Activated CD8-positive, alpha-beta T cell treated with anti-CD3 and anti-CD28 coated beads for 36 hours (primary cell): ENCODE data around the gene SLC26A1. TPM values are rescaled to one million over a fixed set of nuclear protein-coding genes. Genes with fewer than 3 reads are reported as not detected.

Source experiments
- ATAC-seq: fragments of 200-7000 bp; cut with Tn5 transposase; one replicate; pipeline ENCODE4 v1.10.0; 2021; ENCODE audit warnings: mild to moderate bottlenecking, moderate library complexity
- CTCF ChIA-PET: fragments of 350-600 bp; sonication (Branson Sonifier 250); formaldehyde crosslinking; loops from one replicate; lab custom pipeline; 2021; ENCODE audit warnings: antibody characterized with exemption; lab: Charles Lee
- POLR2A ChIA-PET: fragments of 350-600 bp; sonication (Branson Sonifier 250); formaldehyde crosslinking; loops from one replicate; lab custom pipeline; 2021; ENCODE audit warnings: antibody characterized with exemption; lab: Charles Lee
- DNase-seq: peaks from one replicate; pipeline ENCODE4 v3.0.0-alpha.2; 2020
- H3K27ac Mint-ChIP-seq: one replicate; pipeline ENCODE4 v1.8.0; 2021; ENCODE audit warnings: mild to moderate bottlenecking, mixed read lengths
- H3K27me3 Mint-ChIP-seq: one replicate; pipeline ENCODE4 v1.8.0; 2021; ENCODE audit warnings: mixed read lengths
- H3K36me3 Mint-ChIP-seq: one replicate; pipeline ENCODE4 v1.8.0; 2021; ENCODE audit warnings: low read depth, mixed read lengths
- H3K4me1 Mint-ChIP-seq: one replicate; pipeline ENCODE4 v1.8.0; 2021; ENCODE audit warnings: low read depth, mixed read lengths
- H3K4me3 Mint-ChIP-seq: one replicate; pipeline ENCODE4 v1.8.0; 2021; ENCODE audit warnings: mild to moderate bottlenecking, moderate library complexity, mixed read lengths
- H3K9me3 Mint-ChIP-seq: one replicate; pipeline ENCODE4 v1.8.0; 2021; ENCODE audit warnings: mixed read lengths
- intact Hi-C: fragments of 100-400 bp; cut with micrococcal nuclease; formaldehyde crosslinking; loops from one replicate; pipeline ENCODE4 v1.10.0; 2022
- total RNA-seq, 2 experiments: library from RNA; stranded (reverse); gene quantifications; one replicate each; pipeline ENCODE4 v1.2.3, GENCODE V29; 2021
- TF ChIP-seq, protein P1 (sequence below): fragments of 200-600 bp; IDR thresholded peaks from one replicate; pipeline ENCODE4 v1.8.0; 2022; ENCODE audit warnings: antibody characterized with exemption, mild to moderate bottlenecking

The SLC26A1 gene
- total RNA-seq, 2 experiments from 2014 or later: 0.27 TPM; not detected in 1

DNA sequence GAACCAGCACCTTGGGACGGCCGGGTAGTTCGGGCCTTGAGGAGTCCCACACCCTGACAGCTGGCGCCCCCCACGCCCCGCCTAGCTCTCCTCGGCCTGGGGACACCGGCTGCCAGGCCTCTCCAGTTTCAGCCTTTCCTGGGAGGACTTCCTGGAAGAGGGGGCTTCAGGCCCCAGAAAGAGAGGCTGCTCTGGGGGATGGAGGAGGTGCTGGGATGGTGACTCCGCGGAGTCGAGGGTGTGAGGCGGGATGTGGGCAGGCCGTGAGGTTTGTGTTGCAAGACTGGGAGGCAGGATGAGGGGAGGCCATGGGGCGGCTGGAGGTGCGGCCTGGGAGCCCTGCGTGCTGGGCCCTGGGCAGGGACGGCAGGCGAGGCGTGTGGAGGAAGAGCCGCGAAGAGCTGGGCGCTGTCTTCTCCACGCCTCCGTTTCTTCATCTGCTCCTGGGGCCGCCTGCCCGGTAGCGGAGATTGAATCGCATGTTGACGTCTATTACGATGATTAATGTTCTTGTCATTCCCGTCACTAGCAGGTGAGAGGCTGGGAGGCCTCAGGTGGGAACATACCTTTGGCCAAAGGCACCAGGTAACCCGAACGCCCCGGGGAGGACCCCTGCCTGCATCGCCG is 17.3 kb upstream of the SLC26A1 start:
- Mint-ChIP-seq H3K4me3 (peak overlapping the region; percentile 62), H3K27me3 (peaks cover 30% of the 10 kb centered on the region), H3K4me1 (peaks cover 8% of the 10 kb centered on the region), H3K36me3 (peaks cover 4% of the 10 kb centered on the region), H3K9me3 (peaks cover 2% of the 10 kb centered on the region), H3K27ac (peak overlapping the region; percentile 65)
- intact Hi-C loops: no loop called here
- POLR2A ChIA-PET: interaction anchor here (0.6 to 1.5 kb wide), 3 partner anchors 24 to 129 kb away, joined by 3 to 6 read pairs (median 3); partner anchors contain the start of genes GAK, IDUA and TMEM175
- DNase-seq (peak; percentile 89), ATAC-seq (peak; percentile 60)
- CTCF ChIA-PET: interaction anchor here (0.7 to 1.2 kb wide), 5 partner anchors 53 to 327 kb away, joined by 3 read pairs; partner anchors contain the start of genes GAK and TMEM175
- TF ChIP-seq, protein P1, sequence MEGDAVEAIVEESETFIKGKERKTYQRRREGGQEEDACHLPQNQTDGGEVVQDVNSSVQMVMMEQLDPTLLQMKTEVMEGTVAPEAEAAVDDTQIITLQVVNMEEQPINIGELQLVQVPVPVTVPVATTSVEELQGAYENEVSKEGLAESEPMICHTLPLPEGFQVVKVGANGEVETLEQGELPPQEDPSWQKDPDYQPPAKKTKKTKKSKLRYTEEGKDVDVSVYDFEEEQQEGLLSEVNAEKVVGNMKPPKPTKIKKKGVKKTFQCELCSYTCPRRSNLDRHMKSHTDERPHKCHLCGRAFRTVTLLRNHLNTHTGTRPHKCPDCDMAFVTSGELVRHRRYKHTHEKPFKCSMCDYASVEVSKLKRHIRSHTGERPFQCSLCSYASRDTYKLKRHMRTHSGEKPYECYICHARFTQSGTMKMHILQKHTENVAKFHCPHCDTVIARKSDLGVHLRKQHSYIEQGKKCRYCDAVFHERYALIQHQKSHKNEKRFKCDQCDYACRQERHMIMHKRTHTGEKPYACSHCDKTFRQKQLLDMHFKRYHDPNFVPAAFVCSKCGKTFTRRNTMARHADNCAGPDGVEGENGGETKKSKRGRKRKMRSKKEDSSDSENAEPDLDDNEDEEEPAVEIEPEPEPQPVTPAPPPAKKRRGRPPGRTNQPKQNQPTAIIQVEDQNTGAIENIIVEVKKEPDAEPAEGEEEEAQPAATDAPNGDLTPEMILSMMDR: no peak

DNA sequence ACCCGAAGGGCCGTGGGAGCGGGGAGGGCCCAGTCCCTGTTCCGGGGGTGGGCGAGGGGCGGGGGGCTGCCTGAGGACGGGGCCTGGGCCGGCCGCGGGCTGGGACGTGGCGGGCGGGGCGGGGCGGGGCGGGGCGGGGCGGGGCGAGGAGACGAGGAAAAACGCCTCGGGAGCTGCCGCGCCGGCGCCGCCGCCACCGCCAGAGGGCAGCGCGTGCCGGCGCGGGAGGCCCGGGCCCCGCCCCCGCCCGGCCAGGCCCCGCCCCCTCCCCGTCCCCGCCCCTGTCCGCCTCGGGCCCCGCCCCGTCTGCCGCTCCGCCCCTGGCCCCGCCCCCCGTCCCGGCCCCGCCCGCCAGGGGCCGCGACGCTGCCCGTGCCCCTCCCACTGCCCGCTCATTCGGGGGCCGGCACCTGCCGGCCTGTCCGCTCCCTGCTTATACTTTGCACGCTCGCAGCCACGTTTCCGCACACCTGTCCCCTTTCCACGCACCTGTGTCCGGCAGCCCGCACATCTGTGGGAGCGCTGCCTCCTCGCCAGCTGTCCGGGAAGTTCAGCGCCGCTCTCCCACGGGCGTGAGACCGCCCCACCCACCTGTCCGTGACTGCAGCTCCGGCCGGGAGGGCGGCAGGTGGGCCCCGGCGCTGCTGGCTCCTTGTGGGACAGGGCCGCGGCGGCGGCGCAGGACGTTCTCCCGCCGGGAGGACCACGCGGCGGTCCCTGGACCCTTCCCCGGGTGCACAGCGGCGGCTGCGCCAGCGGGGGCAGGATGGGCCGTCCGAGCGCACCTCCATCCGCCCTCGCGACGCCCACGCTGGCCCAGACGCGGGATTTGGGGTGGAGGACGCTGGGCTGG is 16.6 kb upstream of the SLC26A1 start:
- ChIA-PET CTCF (interaction anchor here (0.6 to 1.3 kb wide), 6 partner anchors 22 to 326 kb away, joined by 3 read pairs; partner anchors contain the start of genes GAK and TMEM175), POLR2A (interaction anchor here (0.8 to 1.5 kb wide), 2 partner anchors 23 to 228 kb away, joined by 4 to 6 read pairs; partner anchors contain the start of gene IDUA)
- H3K27me3 Mint-ChIP-seq: peaks cover 31% of the 10 kb centered on the region
- DNase-seq: peak; percentile 72
- TF ChIP-seq, protein P1: peak; percentile 50
- peaks cover 4% of the 10 kb centered on the region for H3K36me3 Mint-ChIP-seq
- peak overlapping the region; percentile 63 for H3K4me3 Mint-ChIP-seq
- peaks cover 2% of the 10 kb centered on the region for H3K9me3 Mint-ChIP-seq
- intact Hi-C loops: no loop called here
- peaks cover 8% of the 10 kb centered on the region for H3K4me1 Mint-ChIP-seq
- no peak overlapping the region for H3K27ac Mint-ChIP-seq
- ATAC-seq: peak; percentile 62

DNA sequence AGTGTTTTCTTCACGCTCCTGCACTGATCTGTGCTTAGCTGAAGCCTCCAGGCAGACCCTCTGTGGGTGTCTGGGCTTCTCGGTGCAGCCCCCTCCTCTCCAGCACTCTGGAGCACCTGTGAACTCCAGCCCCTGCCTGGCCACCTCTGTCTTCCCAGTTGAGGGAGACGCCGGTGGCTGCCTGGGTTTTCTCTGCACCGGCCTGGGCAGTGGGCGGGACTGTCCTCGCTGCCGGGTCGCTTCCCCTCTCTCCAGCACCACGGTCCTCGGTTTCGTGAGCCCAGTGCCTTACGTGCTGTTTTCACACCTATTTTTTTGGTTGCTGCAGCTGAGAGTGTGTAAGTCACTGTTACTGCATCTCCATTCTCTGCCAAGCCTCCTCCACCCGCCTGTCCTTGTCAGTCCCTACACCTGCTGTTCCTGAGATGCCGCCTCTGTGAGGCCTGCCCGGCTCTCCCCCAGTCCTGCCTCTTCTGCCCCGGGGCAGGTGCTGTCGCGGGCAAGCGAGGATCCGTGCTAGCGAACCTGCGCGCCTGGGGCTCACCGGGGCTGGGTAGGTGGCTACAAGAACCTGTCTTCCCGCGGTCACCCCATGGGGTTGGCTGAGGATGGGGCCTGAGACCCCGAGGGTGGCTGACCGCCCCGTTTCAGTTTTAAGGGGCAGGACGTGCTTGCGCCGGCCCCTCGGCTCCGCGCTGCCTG is 15.8 kb upstream of the SLC26A1 start:
- H3K4me3 Mint-ChIP-seq: peak overlapping the region; percentile 55
- TF ChIP-seq, protein P1: no peak
- H3K27me3 Mint-ChIP-seq: peaks cover 36% of the 10 kb centered on the region
- intact Hi-C loops: no loop called here
- DNase-seq: peak; percentile 42
- ATAC-seq: no peak
- ChIA-PET POLR2A (interaction anchor here (0.8 kb wide), 1 partner anchor 227 kb away, joined by 4 read pairs; no protein-coding TSS in a partner anchor), CTCF (interaction anchor here (1.3 kb wide), 1 partner anchor 75 kb away, joined by 3 read pairs; no protein-coding TSS in a partner anchor)
- peaks cover 2% of the 10 kb centered on the region for H3K9me3 Mint-ChIP-seq
- H3K36me3 Mint-ChIP-seq: peaks cover 4% of the 10 kb centered on the region
- peaks cover 8% of the 10 kb centered on the region for H3K4me1 Mint-ChIP-seq
- no peak overlapping the region for H3K27ac Mint-ChIP-seq

DNA sequence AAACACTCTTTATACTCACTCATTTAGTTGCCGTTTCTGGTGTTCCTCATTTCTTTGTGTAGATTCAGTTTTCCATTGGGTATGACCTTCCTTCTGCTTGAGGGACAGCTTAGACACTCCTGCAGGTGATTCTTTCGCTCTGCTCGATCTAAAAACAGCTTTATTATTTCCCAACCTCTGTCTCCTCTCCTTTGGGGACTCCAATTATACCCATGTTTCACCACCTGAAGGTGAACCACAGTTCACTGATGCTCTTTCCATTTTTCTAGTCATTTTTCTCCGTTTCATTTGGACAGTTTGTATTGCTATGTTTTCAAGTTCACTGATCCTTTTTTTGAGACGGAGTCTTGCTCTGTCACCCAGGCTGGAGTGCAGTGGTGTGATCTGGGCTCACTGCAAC is 13.7 kb upstream of the SLC26A1 start:
- Mint-ChIP-seq H3K4me3 (no peak overlapping the region), H3K36me3 (no peaks in the 10 kb centered on the region), H3K27ac (no peak overlapping the region), H3K9me3 (peaks cover 2% of the 10 kb centered on the region), H3K4me1 (peaks cover 8% of the 10 kb centered on the region), H3K27me3 (peaks cover 44% of the 10 kb centered on the region)
- no peak for ATAC-seq
- ChIA-PET POLR2A (no interaction called here), CTCF (no interaction called here)
- intact Hi-C loops: no loop called here
- TF ChIP-seq, protein P1: no peak
- no peak for DNase-seq
